Measurements from ENCODE around the gene CYP26A1. TPM values are rescaled to one million over a fixed set of nuclear protein-coding genes. Genes with fewer than 3 reads are reported as not detected.

The CYP26A1 gene
- total RNA-seq, 1 experiment from 2014 or later = not detected

DNA sequence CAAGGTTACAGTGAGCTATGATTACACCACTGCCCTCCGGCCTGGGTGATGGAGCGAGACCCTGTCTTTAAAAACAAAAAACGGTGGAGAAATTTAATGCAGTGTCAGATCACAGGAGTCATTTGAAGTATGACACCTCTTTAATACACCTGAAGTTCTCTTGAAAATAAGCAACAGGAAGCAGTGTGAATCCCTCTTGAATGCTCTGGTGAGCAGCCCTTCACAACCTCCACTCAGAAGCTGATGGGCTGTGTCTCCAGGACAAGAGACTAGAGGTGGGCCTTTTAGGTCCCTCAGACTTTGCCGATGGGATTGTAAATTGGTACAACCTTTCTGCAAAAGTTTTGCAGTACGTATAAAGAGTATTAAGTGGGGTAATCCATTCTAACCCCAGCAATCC lies 50.1 kb downstream of the CYP26A1 start:
- no peak for DNase-seq (ENCODE audit: low read depth)

DNA sequence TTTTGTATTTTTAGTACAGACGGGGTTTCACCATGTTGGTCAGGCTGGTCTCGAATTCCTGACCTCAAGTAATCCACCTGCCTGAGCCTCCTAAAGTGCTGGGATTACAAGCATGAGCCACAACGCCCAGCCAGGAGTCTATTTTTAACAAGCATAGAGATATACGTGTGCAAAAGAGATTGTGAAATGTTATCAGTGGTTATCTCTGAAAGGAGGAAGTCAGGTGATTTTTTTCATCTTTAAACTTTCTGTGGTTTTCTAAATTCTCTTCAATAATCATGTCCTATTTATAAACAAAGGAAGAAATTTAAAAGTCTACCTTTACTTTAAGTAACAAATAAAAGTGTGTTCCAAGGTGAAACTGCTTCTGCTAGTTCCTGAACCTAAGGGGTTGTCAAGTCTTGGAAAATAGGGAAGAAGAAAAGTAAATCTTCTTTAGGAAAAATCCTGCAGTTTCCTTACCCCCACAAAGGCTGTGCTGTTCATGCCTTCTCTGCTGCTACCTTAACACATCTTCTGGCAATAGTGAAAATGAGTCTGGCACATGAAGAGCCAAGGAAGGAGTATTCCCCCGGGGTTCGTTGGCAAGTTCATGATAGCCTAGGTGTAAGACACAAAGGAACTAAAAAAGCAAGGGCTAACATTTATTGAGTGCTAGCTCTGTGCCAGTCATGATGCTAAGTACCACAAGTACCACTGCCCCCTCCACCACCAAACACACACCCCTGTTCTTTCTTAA lies 51.1 kb downstream of the CYP26A1 start:
- DNase-seq (ENCODE audit: low read depth) = no peak

- no peak for DNase-seq (ENCODE audit: low read depth)
Observed at GRCh38 chr10:93125966-93126365, 52.3 kb downstream of the CYP26A1 start.

GRCh38 chr10:93126483-93127052 lies 52.9 kb downstream of the CYP26A1 start:
- no peak for DNase-seq (ENCODE audit: low read depth)

Other genes with a start within 250 kb of the CYP26A1 start
- 9.1 and 12.6 TPM in 2 replicates for gene EXOC6, start 225.4 kb upstream of the CYP26A1 start, total RNA-seq (2014; rRNA removed; shearing (Covaris generic))
- not detected in 2 replicates for gene CYP26C1, start 13.1 kb upstream of the CYP26A1 start, total RNA-seq (2014; rRNA removed; shearing (Covaris generic))